Activated naive CD8-positive, alpha-beta T cell treated with anti-CD3 and anti-CD28 coated beads, Interleukin-2, amount 50 U/mL, for 16 hours (primary cell): Measurements from ENCODE around the gene NXPH4.

Source experiments
- DNase-seq: peaks from one replicate; pipeline ENCODE4 v3.0.0-alpha.2; 2020; ENCODE audit warnings: low read depth, low spot score

Gene NXPH4

DNA sequence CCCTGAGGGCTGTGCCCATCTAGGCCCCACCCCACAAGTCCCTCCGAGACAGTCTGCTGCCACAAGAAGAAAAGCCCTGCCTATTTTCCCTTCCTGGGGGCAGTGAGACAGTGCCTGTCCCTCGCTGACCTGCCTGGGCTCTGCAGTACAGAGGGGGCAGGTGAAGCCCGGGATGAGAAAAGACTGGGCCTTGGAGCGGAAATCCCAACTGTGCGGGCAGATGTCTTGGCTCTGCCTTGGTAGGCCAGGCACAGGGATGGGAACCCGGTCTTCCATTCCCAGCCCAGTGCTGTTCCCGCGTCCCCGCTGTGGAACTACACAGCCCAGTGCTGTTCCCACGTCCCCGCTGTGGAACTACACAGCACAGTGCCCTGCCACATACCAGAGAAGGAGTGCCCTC, 12.8 kb upstream of the NXPH4 start:
- DNase-seq = no peak

DNA sequence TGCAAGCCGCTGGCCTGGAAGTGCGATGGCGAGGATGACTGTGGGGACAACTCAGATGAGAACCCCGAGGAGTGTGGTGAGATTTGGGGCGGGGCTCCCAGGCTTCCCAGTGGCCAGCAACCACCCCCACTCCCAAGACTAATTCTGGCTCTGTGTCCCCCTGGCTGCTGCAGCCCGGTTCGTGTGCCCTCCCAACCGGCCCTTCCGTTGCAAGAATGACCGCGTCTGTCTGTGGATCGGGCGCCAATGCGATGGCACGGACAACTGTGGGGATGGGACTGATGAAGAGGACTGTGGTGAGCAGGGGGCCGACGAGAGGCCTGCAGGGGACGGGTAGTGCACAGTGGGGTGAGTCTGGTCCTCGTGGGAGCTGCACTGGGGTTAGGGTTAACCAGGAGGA, 12.1 kb upstream of the NXPH4 start:
- DNase-seq = no peak

- DNase-seq = no peak
Observed at GRCh38 chr12:57205186-57205585, 11.4 kb upstream of the NXPH4 start.

DNA sequence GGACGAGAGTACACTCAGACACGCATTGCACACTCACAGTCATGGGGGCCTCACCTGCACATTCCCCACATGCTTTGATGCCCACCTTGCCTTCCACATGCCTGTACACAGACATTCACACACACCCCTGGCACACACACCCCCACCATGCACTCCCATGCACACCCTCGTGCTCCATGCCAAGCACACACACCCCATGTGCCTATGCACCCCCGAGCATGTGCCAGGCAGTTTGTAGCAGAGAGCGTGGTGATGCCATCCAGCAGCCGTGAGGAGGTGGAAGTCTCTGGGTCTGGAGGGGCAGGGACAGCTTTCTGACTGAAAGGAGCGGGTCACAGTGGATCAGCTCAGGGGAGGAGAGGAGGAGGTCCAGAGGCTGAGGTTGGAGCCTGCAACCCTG, 10.7 kb upstream of the NXPH4 start:
- no peak for DNase-seq

DNA sequence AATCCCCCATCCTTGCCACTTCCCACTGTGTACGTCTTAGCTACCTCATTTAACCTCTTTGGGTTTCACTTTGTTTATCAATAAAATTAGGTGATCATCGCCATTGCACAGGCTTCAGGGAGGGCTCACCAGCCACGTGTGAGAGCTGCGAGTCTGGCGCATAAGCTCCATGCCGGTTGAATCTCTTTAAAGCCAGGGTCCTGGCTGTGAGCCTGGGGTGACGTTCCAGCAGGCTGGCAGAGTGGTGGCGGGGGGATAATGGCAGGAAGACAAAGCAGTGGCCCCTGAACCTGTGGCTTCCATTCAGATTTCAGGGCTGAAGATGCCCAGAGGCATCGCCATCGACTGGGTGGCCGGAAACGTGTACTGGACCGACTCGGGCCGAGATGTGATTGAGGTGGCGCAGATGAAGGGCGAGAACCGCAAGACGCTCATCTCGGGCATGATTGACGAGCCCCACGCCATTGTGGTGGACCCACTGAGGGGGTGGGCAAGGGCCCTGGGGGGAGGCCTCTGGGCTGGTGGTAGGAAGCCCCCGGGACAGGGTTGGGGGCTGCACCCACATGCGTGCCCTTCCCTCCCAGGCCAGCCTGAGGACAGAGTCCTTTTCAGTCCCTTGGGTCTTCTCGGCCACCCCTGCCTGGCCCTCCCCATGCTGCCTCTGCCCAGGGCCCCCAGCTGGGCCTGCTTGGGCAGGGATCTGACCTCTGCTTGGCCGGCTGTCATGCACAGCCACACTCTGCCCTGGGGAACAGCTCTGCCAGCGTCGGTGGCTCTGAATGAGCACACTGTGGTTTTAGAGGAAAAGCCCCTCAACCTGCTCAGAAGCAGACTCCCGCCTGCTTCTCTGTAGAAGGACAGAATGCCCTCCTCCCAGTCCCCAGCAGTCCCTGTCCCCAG, 8.6 kb upstream of the NXPH4 start:
- no peak for DNase-seq

- no peak for DNase-seq
Observed at GRCh38 chr12:57208631-57209282, 7.8 kb upstream of the NXPH4 start.

- DNase-seq = no peak
Observed at GRCh38 chr12:57209916-57210315, 6.7 kb upstream of the NXPH4 start.

- DNase-seq = no peak
Observed at GRCh38 chr12:57210461-57210860, 6.1 kb upstream of the NXPH4 start.

DNA sequence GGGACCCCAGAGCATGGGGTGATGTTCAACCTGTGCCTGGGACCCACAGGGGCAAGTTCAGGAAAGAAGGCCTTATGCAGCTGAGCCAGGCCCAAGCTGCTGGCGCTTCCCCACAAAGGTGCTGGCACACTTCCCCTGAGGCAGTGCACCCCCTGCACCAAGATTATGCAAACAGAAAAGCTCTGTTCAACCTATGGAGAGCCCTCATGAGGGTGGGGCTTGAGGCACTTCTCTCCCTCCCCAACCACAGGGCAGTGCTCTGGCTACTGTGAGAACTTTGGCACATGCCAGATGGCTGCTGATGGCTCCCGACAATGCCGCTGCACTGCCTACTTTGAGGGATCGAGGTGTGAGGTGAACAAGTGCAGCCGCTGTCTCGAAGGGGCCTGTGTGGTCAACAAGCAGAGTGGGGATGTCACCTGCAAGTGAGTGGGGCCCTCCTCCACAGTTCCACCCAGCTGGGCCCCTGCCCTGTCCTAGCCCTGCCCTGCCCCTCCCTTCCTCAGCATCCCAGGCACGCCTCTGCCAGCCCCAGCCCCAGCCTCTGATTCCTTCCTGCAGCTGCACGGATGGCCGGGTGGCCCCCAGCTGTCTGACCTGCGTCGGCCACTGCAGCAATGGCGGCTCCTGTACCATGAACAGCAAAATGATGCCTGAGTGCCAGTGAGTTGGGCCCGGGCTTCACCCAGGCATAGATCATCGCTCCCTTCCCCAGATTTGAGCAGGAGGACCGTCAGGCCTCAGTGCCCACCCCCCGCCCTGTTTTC, 5.5 kb upstream of the NXPH4 start:
- no peak for DNase-seq

GRCh38 chr12:57211791-57212700, 4.5 kb upstream of the NXPH4 start:
- no peak for DNase-seq

DNA sequence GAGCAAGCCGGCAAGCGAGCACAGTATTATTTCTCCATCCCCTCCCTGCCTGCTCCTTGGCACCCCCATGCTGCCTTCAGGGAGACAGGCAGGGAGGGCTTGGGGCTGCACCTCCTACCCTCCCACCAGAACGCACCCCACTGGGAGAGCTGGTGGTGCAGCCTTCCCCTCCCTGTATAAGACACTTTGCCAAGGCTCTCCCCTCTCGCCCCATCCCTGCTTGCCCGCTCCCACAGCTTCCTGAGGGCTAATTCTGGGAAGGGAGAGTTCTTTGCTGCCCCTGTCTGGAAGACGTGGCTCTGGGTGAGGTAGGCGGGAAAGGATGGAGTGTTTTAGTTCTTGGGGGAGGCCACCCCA, 3.9 kb upstream of the NXPH4 start:
- DNase-seq = no peak

DNA sequence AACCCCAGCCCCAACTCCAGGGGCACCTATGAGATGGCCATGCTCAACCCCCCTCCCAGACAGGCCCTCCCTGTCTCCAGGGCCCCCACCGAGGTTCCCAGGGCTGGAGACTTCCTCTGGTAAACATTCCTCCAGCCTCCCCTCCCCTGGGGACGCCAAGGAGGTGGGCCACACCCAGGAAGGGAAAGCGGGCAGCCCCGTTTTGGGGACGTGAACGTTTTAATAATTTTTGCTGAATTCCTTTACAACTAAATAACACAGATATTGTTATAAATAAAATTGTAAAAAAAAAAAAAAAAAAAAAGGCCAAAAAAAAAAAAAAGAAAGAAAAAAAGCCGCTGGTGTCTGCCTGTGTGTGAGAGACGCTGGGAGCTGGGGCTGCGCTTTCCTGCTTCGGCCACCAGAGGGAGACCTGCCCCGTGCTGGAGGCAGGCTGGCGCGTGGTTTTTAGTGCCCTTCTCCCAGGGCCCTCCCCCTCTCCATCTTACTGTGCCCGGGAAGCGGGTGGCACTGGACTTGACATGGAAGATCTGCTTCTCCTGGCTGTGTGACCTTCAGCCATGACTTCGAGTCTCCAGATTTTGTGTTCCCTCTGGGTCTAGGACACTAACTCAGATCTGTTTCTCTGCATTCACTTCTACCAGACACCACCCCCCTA, 3.4 kb upstream of the NXPH4 start:
- peak; percentile 73 for DNase-seq

DNA sequence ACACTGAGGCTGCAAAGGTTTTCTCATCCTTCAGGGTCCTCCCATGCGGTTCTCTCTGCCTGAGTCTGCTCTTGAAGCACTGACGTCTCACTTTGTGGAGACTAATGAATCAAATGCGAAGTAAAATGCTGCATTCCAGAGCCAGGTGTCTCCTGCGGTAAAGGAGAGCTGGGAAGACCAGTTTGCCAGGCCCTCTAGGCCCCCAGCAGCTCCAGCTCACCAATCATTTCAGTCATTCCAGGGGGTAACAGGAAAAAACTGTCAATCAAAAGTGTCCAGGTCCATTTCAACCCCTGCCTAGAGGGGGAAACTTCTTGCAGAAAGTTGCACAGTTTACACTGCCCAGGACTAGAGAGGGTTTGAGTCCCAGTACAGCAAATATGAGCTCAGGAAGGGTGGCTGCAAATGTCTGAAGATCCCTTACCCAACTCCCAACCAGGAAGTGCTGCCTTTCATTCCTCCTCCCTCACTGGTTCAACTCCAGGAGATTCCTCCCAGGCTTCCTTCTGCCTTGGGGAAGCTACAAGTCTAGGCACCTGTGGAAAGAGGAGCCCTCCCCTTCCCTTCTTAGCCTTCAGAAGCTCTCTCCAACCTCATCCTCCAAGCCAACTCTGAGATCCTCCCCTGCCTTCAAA, 2.7 kb upstream of the NXPH4 start:
- DNase-seq = no peak

- peak; percentile 44 for DNase-seq
Observed at GRCh38 chr12:57214398-57214781, 2.2 kb upstream of the NXPH4 start.

GRCh38 chr12:57215065-57215464, 1.5 kb upstream of the NXPH4 start:
- DNase-seq = no peak

GRCh38 chr12:57215668-57216013, 953 bp upstream of the NXPH4 start:
- DNase-seq = no peak

DNA sequence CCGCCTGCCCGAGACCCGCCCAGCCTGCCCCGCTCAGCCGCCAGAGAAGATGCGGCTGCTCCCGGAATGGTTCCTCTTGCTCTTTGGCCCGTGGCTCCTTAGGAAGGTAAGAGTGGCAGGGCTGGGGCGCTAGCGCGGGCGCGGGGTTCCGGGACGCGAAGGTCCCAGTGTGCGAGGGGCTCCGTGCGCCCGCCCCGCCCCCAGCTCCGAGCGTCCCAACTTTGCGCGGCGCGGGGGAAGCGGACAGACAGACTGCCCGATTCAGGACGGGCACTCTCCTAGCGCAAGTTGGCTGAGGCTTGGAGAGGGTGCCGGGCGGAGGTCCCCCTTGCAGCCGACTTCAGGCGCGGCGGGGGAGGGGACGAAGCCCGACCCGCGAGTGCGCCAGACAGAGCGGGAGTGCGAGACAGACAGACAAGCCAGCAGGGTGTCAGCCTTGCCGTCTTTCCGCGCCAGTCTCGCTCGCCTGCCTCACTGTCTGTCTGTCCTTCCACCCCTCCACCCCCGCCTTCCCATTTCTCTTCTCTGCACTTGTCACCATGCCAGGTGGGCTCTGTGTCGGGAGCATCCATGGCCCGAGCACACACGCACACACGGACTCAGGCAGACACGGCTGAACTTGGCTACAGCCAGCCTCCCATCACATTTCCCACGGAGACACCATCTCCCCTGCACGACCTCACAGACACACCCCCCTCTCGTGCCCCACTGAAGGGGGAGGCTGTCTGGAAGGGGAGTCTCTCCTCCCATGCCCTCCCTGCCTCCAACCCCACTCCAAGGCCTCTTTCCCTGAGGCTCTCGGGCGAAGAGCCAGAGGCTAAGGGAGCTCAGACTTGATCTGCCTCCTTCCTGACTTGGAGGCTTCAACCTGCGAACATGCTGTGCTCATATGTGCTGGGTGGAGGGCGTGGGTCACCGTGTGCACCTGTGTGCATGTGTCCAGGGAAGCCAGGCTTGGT, 606 bp downstream of the NXPH4 start:
- DNase-seq = no peak

GRCh38 chr12:57218030-57218853, 1.6 kb downstream of the NXPH4 start:
- no peak for DNase-seq
